Right lobe of liver (tissue), 4 donors: ENCODE data around the gene ZCCHC24.

Experiments used
- CTCF ChIP-seq, 4 donors: fragments of 200-600 bp in 3 of 4; fragments of 450-650 bp in 1 of 4; IDR thresholded peaks; one replicate each; pipeline versions ENCODE4 v1.5.1 to v1.8.0; 2016 to 2022; ENCODE audit warnings: antibody characterized with exemption in 4 of 4, mild to moderate bottlenecking in 2 of 4
- POLR2A ChIP-seq: fragments of 450-650 bp; IDR thresholded peaks from one replicate; pipeline ENCODE4 v1.6.1; 2017; ENCODE audit warnings: antibody characterized with exemption, mild to moderate bottlenecking
- donor health status: DM: no; HTN: no; CAD: no.
- donor health status: DM: no; HTN: no; CAD: no.
- donor health status: DM: no; HTN: yes; CAD: no.

- no peak for TF ChIP-seq CTCF (IDR thresholded peaks at IDR 0.05)
- TF ChIP-seq POLR2A: no peak
Observed at GRCh38 chr10:79490400-79491142, 45.1 kb upstream of the ZCCHC24 start.
